ENCODE data around the gene OR2H1. TPM values are rescaled to one million over a fixed set of nuclear protein-coding genes. Genes with fewer than 3 reads are reported as not detected.

Gene OR2H1
- total and polyA plus RNA-seq, 10 donors: not detected

GRCh38 chr6:29505808-29506207, 48.9 kb downstream of the OR2H1 start:
- H3K4me3 ChIP-seq: no peak overlapping the region
- no peaks in the 10 kb centered on the region for H3K36me3 ChIP-seq
- WGBS, 5 donors: 88 to 96% (median 93%) methylated on average over 3 of the region's 3 CpGs
- H3K27me3 ChIP-seq (replicated peaks in 1 of 7): peaks cover 0 to 20% (median 4%) of the 10 kb centered on the region in 7 donors
- H3K27ac ChIP-seq: no peak overlapping the region
- no peaks in the 10 kb centered on the region for H3K4me1 ChIP-seq
- TF ChIP-seq CTCF (IDR thresholded peaks at IDR 0.05 in 8 of 11, conservative IDR thresholded peaks at IDR 0.05 in 3 of 11): no peak
- no peak for TF ChIP-seq POLR2A (IDR thresholded peaks at IDR 0.05)
- TF ChIP-seq POLR2AphosphoS5 (IDR thresholded peaks at IDR 0.05): no peak
- no peaks in the 10 kb centered on the region for H3K9me3 ChIP-seq
- no peak for DNase-seq
- intact Hi-C loops (cut with DNase I; ENCODE audit: low total_unique reads): no loop called here

- Histone ChIP-seq H3K4me3 (no peak overlapping the region), H3K36me3 (no peaks in the 10 kb centered on the region), H3K27me3 (replicated peaks in 1 of 7) (peaks cover 0 to 13% (median 0%) of the 10 kb centered on the region in 7 donors), H3K4me1 (no peaks in the 10 kb centered on the region), H3K27ac (no peak overlapping the region), H3K9me3 (no peaks in the 10 kb centered on the region)
- no peak for DNase-seq
- 58 to 82% (median 74%) methylated on average over 6 to 11 of the region's 11 CpGs for WGBS, 5 donors
- TF ChIP-seq CTCF (IDR thresholded peaks at IDR 0.05 in 8 of 11, conservative IDR thresholded peaks at IDR 0.05 in 3 of 11): no peak
- no peak for TF ChIP-seq POLR2A (IDR thresholded peaks at IDR 0.05)
- no peak for TF ChIP-seq POLR2AphosphoS5 (IDR thresholded peaks at IDR 0.05)
- intact Hi-C loops (cut with DNase I; ENCODE audit: low total_unique reads): no loop called here
Observed at GRCh38 chr6:29506446-29507067, 49.6 kb downstream of the OR2H1 start.

- intact Hi-C loops (cut with DNase I; ENCODE audit: low total_unique reads): no loop called here
- TF ChIP-seq CTCF (IDR thresholded peaks at IDR 0.05 in 8 of 11, conservative IDR thresholded peaks at IDR 0.05 in 3 of 11) (no peak), POLR2AphosphoS5 (IDR thresholded peaks at IDR 0.05) (no peak), POLR2A (IDR thresholded peaks at IDR 0.05) (no peak)
- Histone ChIP-seq H3K36me3 (no peaks in the 10 kb centered on the region), H3K27ac (no peak overlapping the region), H3K4me1 (no peaks in the 10 kb centered on the region), H3K9me3 (no peaks in the 10 kb centered on the region), H3K27me3 (replicated peaks in 1 of 7) (peaks cover 0 to 5% (median 0%) of the 10 kb centered on the region in 7 donors), H3K4me3 (no peak overlapping the region)
- DNase-seq: no peak
- WGBS, 5 donors: 64 to 88% (median 71%) methylated on average over 5 of the region's 5 CpGs
Observed at GRCh38 chr6:29507319-29507718, 50.4 kb downstream of the OR2H1 start.

- DNase-seq: no peak
- TF ChIP-seq POLR2AphosphoS5 (IDR thresholded peaks at IDR 0.05) (no peak), CTCF (IDR thresholded peaks at IDR 0.05 in 8 of 11, conservative IDR thresholded peaks at IDR 0.05 in 3 of 11) (no peak), POLR2A (IDR thresholded peaks at IDR 0.05) (no peak)
Observed at GRCh38 chr6:29509239-29509638, 52.3 kb downstream of the OR2H1 start.

More at GRCh38 chr6:29509239-29509638, 52.3 kb downstream of the OR2H1 start:
- no peak overlapping the region for H3K4me3 ChIP-seq
- H3K27me3 ChIP-seq (replicated peaks in 1 of 7): no peaks in the 10 kb centered on the region
- intact Hi-C loops (cut with DNase I; ENCODE audit: low total_unique reads): no loop called here
- no peaks in the 10 kb centered on the region for H3K4me1 ChIP-seq
- no peak overlapping the region for H3K27ac ChIP-seq
- no peaks in the 10 kb centered on the region for H3K36me3 ChIP-seq
- whole genome bisulfite sequencing, 5 donors: 65 to 76% (median 69%) methylated on average over 4 to 6 of the region's 6 CpGs
- no peaks in the 10 kb centered on the region for H3K9me3 ChIP-seq

All from spleen (tissue), 11 donors.